GM18526 (cell line): ENCODE measurements around the gene RLF.

ENCODE experiments used
- POLR2A ChIP-seq: IDR thresholded peaks from 3 replicates; pipeline ENCODE4 v1.6.1; 2011; ENCODE audit not compliant: insufficient read length; ENCODE audit errors: extremely low read depth

Gene RLF

GRCh38 chr1:40199126-40199525, 37.9 kb downstream of the RLF start:
- TF ChIP-seq POLR2A = no peak

- no peak for TF ChIP-seq POLR2A
Measured at GRCh38 chr1:40204856-40205255, 43.7 kb downstream of the RLF start.

GRCh38 chr1:40210511-40211204, 49.5 kb downstream of the RLF start:
- TF ChIP-seq POLR2A = no peak

GRCh38 chr1:40218333-40218732, 57.1 kb downstream of the RLF start:
- TF ChIP-seq POLR2A = no peak

GRCh38 chr1:40221977-40222772, 61.0 kb downstream of the RLF start:
- no peak for TF ChIP-seq POLR2A

- TF ChIP-seq POLR2A = no peak
Measured at GRCh38 chr1:40224040-40224439, 62.9 kb downstream of the RLF start.

- no peak for TF ChIP-seq POLR2A
Measured at GRCh38 chr1:40226192-40226591, 65.0 kb downstream of the RLF start.

- TF ChIP-seq POLR2A = no peak
Measured at GRCh38 chr1:40232444-40232843, 71.3 kb downstream of the RLF start.

- TF ChIP-seq POLR2A = no peak
Measured at GRCh38 chr1:40239626-40240025, 78.4 kb downstream of the RLF start.

- TF ChIP-seq POLR2A = no peak
Measured at GRCh38 chr1:40240390-40240789, 79.2 kb downstream of the RLF start.

- TF ChIP-seq POLR2A = no peak
Measured at GRCh38 chr1:40241362-40241761, 80.2 kb downstream of the RLF start.

- no peak for TF ChIP-seq POLR2A
Measured at GRCh38 chr1:40243351-40243750, 82.2 kb downstream of the RLF start.

- no peak for TF ChIP-seq POLR2A
Measured at GRCh38 chr1:40244138-40244744, 83.1 kb downstream of the RLF start.

GRCh38 chr1:40245686-40246085, 84.5 kb downstream of the RLF start:
- TF ChIP-seq POLR2A = no peak

GRCh38 chr1:40247655-40248054, 86.5 kb downstream of the RLF start, which contains the start of gene TMCO2:
TMCO2 (plus strand) TSS chr1:40247937; CDS start chr1:40247994, 57 bp downstream.
- no peak for TF ChIP-seq POLR2A

- TF ChIP-seq POLR2A = no peak
Measured at GRCh38 chr1:40248412-40248811, 87.2 kb downstream of the RLF start.
